Kidney (tissue), 14 donors: Measurements from ENCODE around the gene MEIS2. TPM values are rescaled to one million over a fixed set of nuclear protein-coding genes. Genes with fewer than 3 reads are reported as not detected.

Source experiments
- DNase-seq, 5 donors: peaks; one replicate each; pipeline ENCODE4 v3.0.0-alpha.2; 2013 to 2020
- FAIRE-seq: peaks from 2 replicates; lab custom pipeline; 2012; peaks lifted over from hg19 to GRCh38; lab: Jason Lieb, UNC
- H3K27ac ChIP-seq, 2 donors: one replicate each; pipeline ENCODE4 v1.7.0; 2013; ENCODE audit warnings: low read depth in 2 of 2, low read length in 2 of 2, inconsistent platforms in 1 of 2
- H3K27me3 ChIP-seq: one replicate; pipeline ENCODE4 v1.7.1; 2013; ENCODE audit warnings: low read length, inconsistent platforms; ENCODE audit not compliant: control insufficient read depth, insufficient read depth
- H3K36me3 ChIP-seq, 3 donors: one replicate each; pipeline versions ENCODE4 v1.7.0 to v1.7.1; 2013; ENCODE audit warnings: low read length in 3 of 3, control low read depth in 1 of 3, inconsistent platforms in 1 of 3; ENCODE audit not compliant: insufficient read depth in 3 of 3, control insufficient read depth in 2 of 3
- H3K4me1 ChIP-seq, 3 donors: one replicate each; pipeline versions ENCODE4 v1.7.0 to v1.7.1; 2013; ENCODE audit warnings: low read length in 3 of 3, inconsistent platforms in 1 of 3, low read depth in 1 of 3; ENCODE audit not compliant: control insufficient read depth in 2 of 3, insufficient read depth in 2 of 3
- H3K4me3 ChIP-seq, 3 donors: one replicate each; pipeline versions ENCODE4 v1.7.0 to v1.8.1; 2013; ENCODE audit warnings: low read length in 3 of 3, control low read depth in 1 of 3, inconsistent platforms in 1 of 3
- H3K9ac ChIP-seq, 3 donors: one replicate each; pipeline versions ENCODE4 v1.7.0 to v1.7.1; 2013; ENCODE audit warnings: low read length in 3 of 3, control low read depth in 1 of 3, inconsistent platforms in 1 of 3
- H3K9me3 ChIP-seq, 3 donors: one replicate each; pipeline versions ENCODE4 v1.7.0 to v1.7.1; 2013; ENCODE audit warnings: low read length in 3 of 3, control low read depth in 1 of 3, inconsistent platforms in 1 of 3; ENCODE audit not compliant: control insufficient read depth in 2 of 3, insufficient read depth in 1 of 3
- CTCF ChIP-seq: IDR thresholded peaks from 3 replicates; pipeline ENCODE4 v1.5.1; 2012; ENCODE audit warnings: mild to moderate bottlenecking, moderate library complexity, borderline replicate concordance; ENCODE audit not compliant: insufficient read depth; ENCODE audit errors: extremely low read depth
- intact Hi-C: fragments of 100-400 bp; cut with DNase I; formaldehyde crosslinking; loops from one replicate; pipeline ENCODE4 v1.11.1; 2022
- polyA plus RNA-seq: library from polyadenylated mRNA; stranded (reverse); fragments of 350-450 nt; fragmentation: Illumina TruSeq; extraction: RNeasy Lipid Tissue Mini Kit (QIAGEN cat#74804); gene quantifications from one replicate; pipeline ENCODE4 v1.2.3, GENCODE V29; 2014; ENCODE audit warnings: low read depth, low replicate concordance; ENCODE audit not compliant: insufficient read depth
- total RNA-seq: library from RNA; stranded (reverse); fragmentation: NEBNext Ultra II Directional; extraction: Animal tissue kit (Norgen Biotek cat#: 25700); gene quantifications from one replicate; pipeline ENCODE4 v1.2.1, GENCODE V29; 2021
- donor health status: control.
- donor health status: control.
- donor health status: control.
- donor health status: control.
- donor health status: control.
- donor health status: DM: yes; HTN: yes; CAD: no.
- donor health status: Normal renal cell carcinoma (clear cell type).

Gene MEIS2
- total and polyA plus RNA-seq, 2 donors from 2014 or later: 14.7 to 50.9 TPM

- peak overlapping the region; percentile 46 to 63 (median 52) for H3K4me3 ChIP-seq
- FAIRE-seq (no peak), DNase-seq (peak; percentile 74 to 88 (median 82))
- no peaks in the 10 kb centered on the region for H3K36me3 ChIP-seq
- H3K27ac ChIP-seq: peak overlapping the region; percentile 84 to 89
- intact Hi-C loops: loop anchor here (10.0 kb wide), 1 partner anchor 225 kb away; no protein-coding TSS in a partner anchor
- no peaks in the 10 kb centered on the region for H3K9me3 ChIP-seq
- H3K27me3 ChIP-seq: peaks cover 6% of the 10 kb centered on the region
- TF ChIP-seq CTCF: no peak
- H3K9ac ChIP-seq: peak overlapping the region in 2 of 3 donors; percentile 34 to 67
- peaks cover 0 to 3% (median 0%) of the 10 kb centered on the region in 3 donors for H3K4me1 ChIP-seq
These were observed 9.7 kb upstream of the MEIS2 start for GRCh38 chr15:37109872-37110572.

- no peak for TF ChIP-seq CTCF
- Histone ChIP-seq H3K27ac (peak overlapping the region; percentile 84 to 89), H3K4me1 (peaks cover 0 to 3% (median 0%) of the 10 kb centered on the region in 3 donors), H3K9me3 (no peaks in the 10 kb centered on the region), H3K27me3 (peaks cover 9% of the 10 kb centered on the region), H3K4me3 (peak overlapping the region; percentile 5 to 63 (median 52)), H3K36me3 (no peaks in the 10 kb centered on the region), H3K9ac (peak overlapping the region in 2 of 3 donors; percentile 48 to 67)
- intact Hi-C loops: loop anchor here (10.0 kb wide), 1 partner anchor 225 kb away; no protein-coding TSS in a partner anchor
- FAIRE-seq (no peak), DNase-seq (peak in 3 of 5 donors; percentile 66 to 87 (median 80))
These were observed 9.0 kb upstream of the MEIS2 start for GRCh38 chr15:37109168-37109871.

GRCh38 chr15:37108381-37109167, 8.2 kb upstream of the MEIS2 start:
- peaks cover 10% of the 10 kb centered on the region for H3K27me3 ChIP-seq
- peaks cover 0 to 3% (median 0%) of the 10 kb centered on the region in 3 donors for H3K4me1 ChIP-seq
- FAIRE-seq (no peak), DNase-seq (peak in 2 of 5 donors; percentile 50 to 77)
- TF ChIP-seq CTCF: no peak
- peak overlapping the region in 2 of 3 donors; percentile 48 to 60 for H3K9ac ChIP-seq
- intact Hi-C loops: loop anchor here (10.0 kb wide), 1 partner anchor 224 kb away; no protein-coding TSS in a partner anchor
- H3K4me3 ChIP-seq: peak overlapping the region; percentile 12 to 63 (median 52)
- no peaks in the 10 kb centered on the region for H3K9me3 ChIP-seq
- no peaks in the 10 kb centered on the region for H3K36me3 ChIP-seq
- peak overlapping the region; percentile 84 to 89 for H3K27ac ChIP-seq
